22Rv1 (cell line): ENCODE results near the gene CFAP92.
A peak's percentile ranks its signal among the peaks of the same experiment; 100 is the strongest.

Experiments used
- H3K27ac ChIP-seq: fragments of 450-650 bp; 2 replicates; pipeline ENCODE4 v1.5.1; 2017
- CTCF ChIP-seq: fragments of 450-650 bp; IDR thresholded peaks from 2 replicates; pipeline ENCODE4 v1.5.1; 2017; ENCODE audit warnings: mild to moderate bottlenecking
- ZFX ChIP-seq: fragments of 450-650 bp; IDR thresholded peaks from 2 replicates; pipeline ENCODE4 v1.6.1; 2017; ENCODE audit warnings: antibody characterized with exemption, borderline replicate concordance

Gene CFAP92

GRCh38 chr3:128881576-128881975, 112.3 kb downstream of the CFAP92 start:
- H3K27ac ChIP-seq = no peak overlapping the region
- TF ChIP-seq ZFX (no peak), CTCF (no peak)

DNA sequence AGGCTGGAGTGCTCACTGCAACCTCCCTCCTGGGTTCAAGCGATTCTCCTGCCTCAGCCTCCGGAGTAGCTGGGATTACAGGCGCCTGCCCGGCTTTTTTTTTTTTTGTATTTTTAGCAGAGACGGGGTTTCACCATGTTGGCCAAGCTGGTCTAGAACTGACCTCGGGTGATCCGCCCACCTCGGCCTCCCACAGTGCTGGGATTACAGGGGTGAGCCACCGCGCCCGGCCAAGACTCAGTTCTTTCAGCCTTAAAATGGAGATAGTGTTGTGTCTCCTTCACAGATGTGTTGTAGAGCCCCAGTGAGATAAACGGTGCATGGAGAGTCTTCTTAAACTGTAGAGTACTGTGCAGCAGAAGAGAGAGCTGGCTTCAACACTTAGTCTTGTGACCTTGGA, 113.4 kb downstream of the CFAP92 start:
- H3K27ac ChIP-seq = peak overlapping the region; percentile 75; the same call in 1 of the 2 replicates

DNA sequence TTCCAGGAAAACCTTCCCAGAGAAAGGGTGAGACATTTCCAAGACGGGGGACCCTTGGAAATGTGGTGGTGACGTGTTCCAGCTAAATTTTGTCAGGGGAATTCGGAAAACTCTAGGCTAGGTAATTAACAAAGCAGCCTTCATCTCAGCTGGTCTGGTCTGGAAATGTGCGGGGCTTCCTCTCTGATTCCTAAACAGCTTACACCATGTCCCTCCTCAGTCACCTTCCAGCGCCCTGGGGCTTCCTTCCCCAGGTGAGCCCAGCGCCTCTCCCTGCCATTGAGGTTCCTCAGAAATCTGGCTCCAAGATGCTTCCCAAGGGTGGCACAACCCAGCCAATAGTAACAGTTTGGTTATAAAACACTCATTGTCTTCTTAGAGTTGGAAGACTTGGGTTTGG, 113.9 kb downstream of the CFAP92 start:
- peak overlapping the region; percentile 75 for H3K27ac ChIP-seq
- no peak for TF ChIP-seq CTCF
- TF ChIP-seq ZFX = no peak

GRCh38 chr3:128879125-128879969, 114.5 kb downstream of the CFAP92 start, which contains the start of gene ACAD9:
TSS of gene ACAD9 (plus strand) at chr3:128879620. CDS start at chr3:128879692, 72 bp downstream.
- TF ChIP-seq CTCF = no peak
- no peak for TF ChIP-seq ZFX
- H3K27ac ChIP-seq = peak within 1 kb of the TSS; percentile 75

- peak overlapping the region; percentile 75 for H3K27ac ChIP-seq
- TF ChIP-seq CTCF = no peak
- TF ChIP-seq ZFX = no peak
These were observed 115.2 kb downstream of the CFAP92 start for GRCh38 chr3:128878556-128879124.

DNA sequence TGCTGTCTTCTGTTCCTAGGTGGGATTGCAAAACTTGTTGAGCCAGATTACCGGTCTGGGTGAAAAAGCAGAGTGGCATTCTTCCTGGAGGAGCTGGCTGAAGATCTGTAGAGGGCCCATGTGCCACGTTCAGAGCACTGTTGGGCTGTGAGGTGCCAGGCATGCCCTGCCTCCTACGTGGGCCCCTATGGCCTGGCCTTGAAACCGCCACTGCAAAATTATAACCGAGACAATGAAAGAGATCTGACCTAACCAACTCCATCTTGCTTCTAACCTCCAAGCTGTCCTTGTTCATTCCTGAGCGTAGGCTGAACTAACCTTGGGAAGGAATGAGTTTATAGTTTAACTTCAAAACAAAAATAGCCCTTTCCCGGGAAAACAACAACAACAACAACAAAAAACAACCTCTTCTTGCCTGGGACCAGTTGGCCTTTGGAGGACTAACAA, 115.8 kb downstream of the CFAP92 start:
- H3K27ac ChIP-seq = peak overlapping the region; percentile 75
- TF ChIP-seq CTCF = no peak
- no peak for TF ChIP-seq ZFX

DNA sequence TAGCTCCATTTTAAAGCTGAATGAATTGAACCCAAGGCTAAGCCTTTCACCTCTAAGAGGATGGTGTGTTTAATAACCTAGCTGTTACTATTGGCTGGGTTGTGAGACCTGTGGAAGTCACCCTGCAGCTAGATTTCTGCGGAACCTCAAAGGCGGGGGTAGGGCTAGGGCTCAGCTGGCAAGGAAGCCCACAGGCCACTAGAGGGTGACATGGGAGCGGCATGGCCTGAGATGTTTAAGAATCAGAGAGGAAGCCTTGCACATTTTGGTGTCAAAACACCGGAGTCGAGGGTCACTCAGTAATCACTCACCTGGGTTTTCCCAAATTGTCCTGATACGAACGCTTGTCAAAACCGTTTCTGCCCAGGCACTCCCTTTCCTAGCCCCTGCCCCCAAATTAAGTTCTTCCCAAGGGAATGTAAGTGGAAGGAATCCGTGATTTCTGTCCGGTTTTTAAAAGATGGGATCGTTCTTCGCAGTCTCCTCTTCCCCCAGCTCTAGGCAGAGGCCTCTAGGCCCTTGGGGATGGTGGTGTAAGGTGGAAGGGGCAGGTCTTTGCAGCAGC, 118.2 kb downstream of the CFAP92 start:
- no peak overlapping the region for H3K27ac ChIP-seq
- TF ChIP-seq ZFX = no peak
- peak; percentile 63 for TF ChIP-seq CTCF
